GM12865 (cell line): ENCODE results near the gene FSIP1.

Experiments used
- DNase-seq: peaks from one replicate; pipeline ENCODE4 v3.0.0; 2010; ENCODE audit warnings: low read depth
- H3K4me3 ChIP-seq: 2 replicates; pipeline ENCODE4 v1.5.1; 2011; ENCODE audit warnings: mild to moderate bottlenecking, low read depth, low read length, control low read depth
- CTCF ChIP-seq: IDR thresholded peaks from 2 replicates; pipeline ENCODE4 v1.5.1; 2011; ENCODE audit warnings: low read length, control low read depth, low read depth, inconsistent platforms; ENCODE audit not compliant: insufficient read depth; ENCODE audit errors: missing control alignments

Gene FSIP1

GRCh38 chr15:39642011-39642640 is 140.5 kb downstream of the FSIP1 start:
- no peak for DNase-seq
- no peak overlapping the region for H3K4me3 ChIP-seq
- TF ChIP-seq CTCF: no peak

DNA sequence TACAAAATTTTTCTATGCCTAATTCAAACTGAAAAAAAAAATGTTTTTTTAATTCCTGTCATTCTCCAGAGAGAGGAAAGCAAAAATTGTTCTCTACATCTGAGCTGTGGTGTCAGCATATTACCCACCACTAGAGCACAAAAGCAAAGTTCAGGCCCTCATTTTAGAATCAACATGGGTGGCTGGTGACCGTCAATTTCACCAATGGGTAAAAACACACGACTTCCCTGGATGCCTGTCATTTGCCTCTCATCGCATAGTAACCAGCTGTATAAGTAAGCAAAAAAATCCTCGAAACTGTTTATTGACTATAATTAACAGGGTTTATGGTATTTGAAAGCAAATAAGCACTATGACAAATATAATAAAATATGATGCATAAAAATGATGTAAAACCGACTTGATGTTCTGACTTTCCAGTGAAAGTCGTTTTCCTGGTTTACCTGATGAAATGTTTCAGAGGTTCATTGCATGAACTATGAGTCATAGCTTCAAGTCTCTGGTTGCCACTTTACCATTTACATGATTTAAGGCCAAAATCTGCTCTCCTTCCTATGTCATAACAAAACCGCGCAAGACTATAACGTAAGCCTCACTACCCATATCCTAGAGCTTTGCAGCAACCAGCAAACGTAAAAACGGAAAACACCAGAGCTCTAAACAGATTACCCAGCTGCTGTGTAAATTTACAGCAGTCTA is 141.3 kb downstream of the FSIP1 start:
- DNase-seq: no peak
- TF ChIP-seq CTCF: no peak

DNA sequence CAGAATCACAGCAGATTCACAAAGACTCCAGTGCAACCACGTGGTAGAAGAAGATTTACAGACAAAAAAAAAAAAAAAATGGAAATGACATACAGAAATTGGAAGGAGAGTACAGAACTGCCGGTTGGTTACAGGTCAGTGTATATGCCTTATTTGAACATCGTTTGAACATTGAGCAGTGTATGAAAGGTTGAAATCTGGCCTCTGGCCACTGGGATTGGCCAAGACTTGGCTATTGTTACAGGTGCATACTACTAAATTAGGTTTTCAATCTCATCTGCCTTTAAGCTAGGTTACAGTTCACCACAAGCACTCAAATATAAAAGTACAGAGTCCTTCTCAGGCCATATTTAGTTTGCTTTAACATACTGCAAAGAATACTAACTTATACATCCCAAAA is 142.0 kb downstream of the FSIP1 start:
- no peak overlapping the region for H3K4me3 ChIP-seq
- TF ChIP-seq CTCF: no peak
- no peak for DNase-seq

More for the DNA sequence above, 141.3 kb downstream of the FSIP1 start:
- no peak overlapping the region for H3K4me3 ChIP-seq

DNA sequence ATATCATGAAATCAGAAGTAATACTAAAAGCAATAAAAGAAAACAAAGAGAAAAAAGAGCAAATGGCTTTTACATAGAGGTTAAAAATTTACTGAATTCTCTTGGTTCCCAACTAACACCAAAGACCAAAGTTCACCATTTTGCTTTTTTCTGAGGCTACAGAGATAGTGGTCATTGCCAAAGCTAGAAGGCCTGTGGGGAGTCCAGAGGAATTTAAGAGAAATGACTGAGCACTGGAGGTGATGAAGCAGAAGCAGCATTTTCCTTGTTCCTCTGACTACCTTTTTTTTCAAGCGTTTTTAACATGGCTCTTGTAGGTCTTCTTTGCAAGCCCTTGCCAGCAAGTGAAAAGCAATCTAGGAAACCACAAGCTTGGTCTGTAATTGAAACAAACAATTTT is 143.6 kb downstream of the FSIP1 start:
- DNase-seq: no peak
- TF ChIP-seq CTCF: no peak
- no peak overlapping the region for H3K4me3 ChIP-seq

GRCh38 chr15:39638041-39638440 is 144.6 kb downstream of the FSIP1 start:
- no peak for DNase-seq
- no peak overlapping the region for H3K4me3 ChIP-seq
- no peak for TF ChIP-seq CTCF

DNA sequence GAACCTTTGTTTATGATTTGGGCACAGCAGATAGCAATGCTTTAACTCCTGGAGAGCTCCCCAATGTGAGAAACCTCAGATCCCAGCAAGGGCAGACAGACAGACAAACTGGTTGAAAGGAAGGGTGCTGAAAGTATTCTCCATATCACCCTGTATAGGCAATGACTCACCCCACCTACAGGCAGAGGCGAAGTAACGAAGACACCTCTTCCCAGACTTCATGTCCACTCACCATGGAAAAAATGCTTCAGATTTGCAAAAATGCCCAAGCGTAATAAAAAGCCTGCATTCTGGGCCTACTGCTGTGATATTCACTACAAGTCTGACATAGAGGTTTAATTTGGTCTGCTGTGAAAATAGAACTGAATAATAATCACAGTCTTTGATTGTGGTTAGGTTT is 151.3 kb downstream of the FSIP1 start:
- TF ChIP-seq CTCF: no peak
- no peak overlapping the region for H3K4me3 ChIP-seq
- DNase-seq: no peak

DNA sequence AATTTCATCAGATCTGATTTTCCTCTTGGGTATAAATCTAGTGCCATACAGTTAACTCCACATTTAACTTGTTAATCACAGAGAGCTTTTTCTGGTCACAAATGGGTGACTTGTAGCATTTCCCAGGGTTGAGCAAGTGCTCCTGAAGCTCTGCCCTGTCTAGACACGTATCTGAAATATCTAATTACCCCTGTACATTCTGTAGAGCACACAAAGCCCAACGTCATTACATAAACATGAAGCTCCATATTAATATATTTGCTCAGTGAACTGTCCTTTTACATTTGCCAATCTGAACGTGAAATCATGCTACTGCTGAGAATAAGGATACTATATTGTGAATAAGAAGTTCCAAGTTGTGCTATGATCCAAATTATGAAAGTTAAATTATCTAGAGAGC is 152.7 kb downstream of the FSIP1 start:
- no peak for DNase-seq
- no peak overlapping the region for H3K4me3 ChIP-seq
- no peak for TF ChIP-seq CTCF
